GM21390 (cell line): ENCODE data around the gene TRIM31.
"Not testable (repeated sequence)": the region's sequence is repeated elsewhere in the genome, so short reads cannot be mapped to it uniquely, and the experiment has no call there.

Source experiments
- ATAC-seq: cut with Tn5 transposase; IDR thresholded peaks from one replicate; pipeline ENCODE4 v1.9.1; 2021; ENCODE audit not compliant: unreplicated experiment

TRIM31 gene

DNA sequence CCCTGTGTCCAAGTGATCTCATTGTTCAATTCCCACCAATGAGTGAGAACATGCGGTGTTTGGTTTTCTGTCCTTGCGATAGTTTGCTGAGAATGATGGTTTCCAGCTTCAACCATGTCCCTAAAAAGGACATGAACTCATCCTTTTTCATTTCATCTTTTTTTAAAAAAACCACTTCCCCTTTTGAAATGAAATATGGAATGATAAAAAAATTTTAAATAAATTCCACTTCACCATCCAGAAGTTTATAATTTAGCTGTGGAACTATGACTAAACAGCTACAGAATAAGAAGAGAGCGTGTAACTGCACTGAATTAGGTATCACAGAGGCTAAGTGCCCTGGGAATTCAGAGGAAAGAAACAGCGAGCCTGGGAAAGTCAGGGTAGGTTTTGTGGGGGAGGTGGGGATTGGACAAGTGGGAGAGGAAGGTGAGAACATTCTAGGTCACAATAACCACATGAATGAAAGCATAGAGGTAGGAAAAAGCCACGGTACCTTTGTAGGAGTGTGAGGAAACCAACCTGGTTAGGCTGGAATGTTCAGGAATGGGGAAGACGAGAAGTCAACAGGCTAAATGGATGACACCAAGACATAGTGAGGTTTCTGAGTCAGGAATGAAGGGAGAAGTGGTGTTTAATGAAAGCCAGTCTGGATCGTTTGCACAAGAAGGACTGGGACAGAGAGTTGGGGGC, 37.1 kb upstream of the TRIM31 start:
- no peak for ATAC-seq

DNA sequence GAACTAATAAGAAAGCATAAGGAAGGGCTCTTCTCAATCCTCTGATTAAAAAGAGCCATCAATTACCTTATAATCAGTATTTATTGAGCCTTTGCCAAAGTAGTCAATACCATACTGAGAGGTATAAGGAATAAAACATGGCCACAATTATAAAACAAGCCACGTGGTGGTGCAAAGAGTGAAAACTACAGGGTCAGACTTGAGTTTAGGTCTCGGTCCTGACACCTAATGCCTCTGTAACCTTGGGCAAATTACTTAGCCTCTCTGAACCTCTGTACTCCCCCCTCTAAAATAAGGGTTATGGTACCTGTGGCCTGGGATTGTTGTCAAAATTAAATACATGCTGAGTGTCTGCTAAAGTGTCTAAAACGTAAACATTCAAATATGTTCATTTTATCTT, 36.3 kb upstream of the TRIM31 start:
- ATAC-seq: no peak

- ATAC-seq: no peak
Measured at GRCh38 chr6:30147096-30147495, 34.2 kb upstream of the TRIM31 start.

GRCh38 chr6:30145818-30146217, 32.9 kb upstream of the TRIM31 start:
- no peak for ATAC-seq

GRCh38 chr6:30144811-30145210, 31.9 kb upstream of the TRIM31 start:
- ATAC-seq: no peak

- no peak for ATAC-seq
Measured at GRCh38 chr6:30143780-30144179, 30.9 kb upstream of the TRIM31 start.

GRCh38 chr6:30142665-30143064, 29.8 kb upstream of the TRIM31 start:
- no peak for ATAC-seq

GRCh38 chr6:30140240-30140639, 27.4 kb upstream of the TRIM31 start:
- ATAC-seq: not testable (repeated sequence)

GRCh38 chr6:30136570-30137286, 23.8 kb upstream of the TRIM31 start:
- ATAC-seq: no peak

DNA sequence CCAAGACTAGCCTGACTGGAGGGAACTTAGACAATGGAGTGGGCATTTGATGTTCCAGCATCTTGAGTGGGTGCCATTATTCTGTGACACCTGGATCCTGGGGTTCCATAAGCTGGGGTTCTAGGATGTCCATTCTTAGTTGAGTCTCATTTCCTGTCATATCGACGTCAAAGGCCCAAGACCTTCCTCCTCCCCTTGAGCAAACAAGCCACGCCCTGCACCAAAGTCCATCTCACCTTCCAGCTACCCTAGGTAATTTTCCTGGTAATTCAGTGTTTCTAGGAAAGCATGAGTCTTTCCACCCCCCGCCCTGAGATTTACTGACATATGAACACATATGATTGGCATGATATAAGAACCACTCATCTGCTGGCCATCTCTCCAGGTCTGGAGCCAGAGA, 22.9 kb upstream of the TRIM31 start, which contains the start of gene TRIM40:
TSS of gene TRIM40 (plus strand) at position 384 of the 400 bp plus-strand sequence. CDS start 897 bp downstream, outside the sequence.
- no peak for ATAC-seq

DNA sequence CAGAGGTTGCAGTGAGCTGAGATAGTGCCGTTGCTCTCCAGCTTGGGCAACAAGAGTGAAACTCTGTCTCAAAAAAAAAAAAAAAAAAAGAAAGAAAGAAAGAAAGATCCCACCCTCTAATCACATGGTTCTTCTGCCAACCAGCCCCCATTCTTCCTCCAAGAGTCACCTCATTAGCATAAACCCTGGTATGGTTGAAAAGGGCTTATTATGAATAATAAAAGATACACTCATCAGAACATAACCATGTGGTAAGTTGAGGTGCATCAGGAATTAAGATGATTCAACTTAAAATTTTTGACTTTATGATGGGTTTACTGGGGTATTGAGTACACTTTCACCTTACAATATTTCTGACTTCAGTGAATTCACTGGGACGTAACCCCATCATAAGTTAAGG, 22.3 kb upstream of the TRIM31 start:
- no peak for ATAC-seq

GRCh38 chr6:30131947-30132497, 19.1 kb upstream of the TRIM31 start:
- no peak for ATAC-seq

- ATAC-seq: no peak
Measured at GRCh38 chr6:30130887-30131862, 18.3 kb upstream of the TRIM31 start.

DNA sequence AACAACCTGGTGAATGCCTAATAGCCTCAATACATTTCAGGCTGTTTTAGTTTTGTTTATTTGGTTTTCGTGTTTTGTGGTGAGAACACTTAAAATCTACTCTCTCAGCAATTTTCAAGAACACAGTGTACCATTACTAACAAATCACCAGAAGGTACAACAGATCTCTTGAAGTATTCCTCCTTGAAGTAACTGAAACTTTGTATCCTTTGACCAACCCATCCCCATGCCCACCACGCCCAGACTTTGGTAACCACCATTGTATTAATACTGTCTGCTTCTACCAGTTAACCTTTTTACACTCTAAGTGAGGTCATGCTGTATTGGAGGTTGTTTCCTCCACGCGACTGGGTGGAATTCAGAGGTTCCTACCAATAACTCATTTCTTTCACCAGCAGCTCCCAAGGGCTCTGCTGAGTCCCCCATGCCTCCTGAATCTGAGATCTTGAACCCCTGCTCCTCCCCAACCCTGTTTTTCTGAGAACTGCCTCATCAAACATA, 17.3 kb upstream of the TRIM31 start:
- no peak for ATAC-seq

- ATAC-seq: no peak
Measured at GRCh38 chr6:30129265-30130178, 16.6 kb upstream of the TRIM31 start.

DNA sequence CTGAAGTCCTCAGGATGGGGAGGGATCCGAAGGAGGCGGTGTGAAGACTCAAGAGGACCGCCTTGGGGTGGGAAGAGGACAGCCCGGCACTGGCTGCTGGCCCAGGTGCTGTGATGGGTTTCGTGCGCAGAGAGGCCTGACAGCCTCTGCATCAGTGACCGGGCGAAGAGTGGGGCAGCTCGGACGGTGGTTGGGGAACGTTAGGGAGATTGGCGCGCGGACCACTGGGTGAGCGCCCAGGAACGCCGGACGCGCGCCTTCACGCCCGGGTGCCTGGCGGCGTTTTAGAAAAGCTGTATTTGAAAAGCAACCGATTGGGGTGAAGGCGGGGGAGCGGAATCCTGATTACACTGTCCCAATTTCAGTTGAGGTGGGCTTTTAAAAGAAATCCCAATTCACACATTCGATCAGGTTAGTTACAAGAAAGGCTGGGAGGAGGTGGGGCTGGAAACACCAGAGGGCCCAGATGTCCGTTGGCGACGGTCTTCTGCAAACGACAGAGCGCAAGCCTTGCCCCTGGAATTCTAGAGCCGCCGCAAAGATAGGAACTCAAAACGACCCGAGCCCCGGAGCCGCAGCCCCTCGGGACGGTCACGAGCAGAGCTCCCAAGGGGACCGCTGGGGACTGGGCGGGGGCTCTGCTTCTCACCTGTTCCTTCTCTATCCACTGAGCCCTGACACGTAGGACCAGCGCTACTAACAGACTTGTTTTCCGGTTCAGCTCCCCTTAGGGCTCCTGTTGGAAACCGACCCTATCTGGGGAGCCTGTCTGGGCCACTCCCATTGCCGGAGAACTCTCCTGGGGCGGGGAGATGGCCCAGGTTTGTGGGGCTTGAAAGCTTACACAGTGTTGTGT, 14.6 kb upstream of the TRIM31 start:
- no peak for ATAC-seq

DNA sequence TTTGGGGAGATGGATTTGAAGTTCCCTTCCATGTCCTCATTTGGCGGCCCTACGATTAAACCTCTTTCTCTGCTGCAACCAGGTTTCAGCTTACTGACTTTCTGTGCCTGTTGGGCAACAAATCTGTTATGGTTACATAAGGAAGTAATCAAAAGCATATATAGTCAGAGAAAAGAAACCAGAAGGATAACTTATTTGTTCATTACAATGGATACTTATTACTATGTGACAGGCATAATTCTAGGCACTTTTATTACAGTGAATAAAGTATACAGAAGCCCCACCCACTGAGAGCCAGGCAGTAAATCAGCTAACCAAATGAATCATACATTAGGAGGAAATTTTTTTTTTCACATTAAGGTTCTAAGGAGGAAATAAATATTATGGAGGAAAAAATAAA, 9.6 kb upstream of the TRIM31 start:
- no peak for ATAC-seq

DNA sequence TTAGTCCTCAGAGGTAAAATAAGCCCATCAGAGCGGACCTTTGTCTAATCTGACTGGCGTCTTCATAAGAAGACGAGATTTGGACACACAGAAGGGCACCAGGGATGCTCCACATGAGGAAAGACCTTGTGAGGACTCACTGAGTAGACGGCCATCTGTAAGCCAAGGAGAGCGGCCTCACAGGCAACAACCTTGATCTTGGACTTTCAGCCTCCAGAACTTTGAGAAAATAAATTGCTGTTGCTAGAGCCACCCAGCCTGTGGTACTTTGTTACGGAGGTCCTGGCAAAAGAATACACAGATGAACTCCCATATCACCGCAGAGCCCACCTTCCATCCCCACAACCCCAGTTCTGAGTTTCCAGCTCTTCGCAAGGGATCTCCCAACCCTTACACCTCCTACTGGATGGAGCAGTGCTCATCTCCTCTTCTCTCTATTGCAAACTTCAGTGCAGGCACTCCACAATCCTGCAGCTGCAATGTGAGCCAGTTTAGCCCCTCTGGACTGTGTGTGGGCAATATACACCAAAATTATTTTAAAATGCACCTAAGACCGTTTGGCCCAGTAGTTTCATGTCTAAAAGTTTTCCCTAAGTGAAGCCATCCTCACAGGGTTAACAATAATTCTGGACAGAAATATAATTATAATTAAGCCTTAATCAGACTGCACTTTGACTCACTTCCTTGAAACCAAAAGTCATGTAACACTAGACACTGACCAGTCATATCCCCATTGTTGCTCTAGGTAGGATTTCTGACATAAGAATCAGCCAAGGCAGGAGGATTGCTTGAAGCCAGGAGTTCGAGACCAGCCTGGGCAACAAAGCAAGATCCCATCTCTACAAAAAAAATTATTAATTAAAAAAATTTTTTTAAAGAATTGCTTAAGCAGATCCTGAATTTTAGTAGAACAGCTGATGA, 8.8 kb upstream of the TRIM31 start:
- ATAC-seq: no peak
